Spleen (tissue), 13 donors: ENCODE data around the gene ATOX1. TPM values are rescaled to one million over a fixed set of nuclear protein-coding genes. Genes with fewer than 3 reads are reported as not detected.

ENCODE experiments used
- DNase-seq: peaks from one replicate; pipeline ENCODE4 v3.0.0-alpha.2; 2020
- H3K27ac ChIP-seq, 8 donors: fragments of 200-600 bp; sonication (generic) in 7 of 8; 1 replicate in 4 of 8; 2 replicates in 4 of 8; pipeline versions ENCODE4 v1.5.0 to v1.8.0; 2016 to 2021; ENCODE audit warnings: inconsistent platforms in 4 of 8, mild to moderate bottlenecking in 4 of 8, moderate library complexity in 1 of 8
- H3K27me3 ChIP-seq, 7 donors: fragments of 200-600 bp; sonication (generic) in 6 of 7; replicated peaks in 1 of 7; 1 replicate in 4 of 7; 2 replicates in 3 of 7; pipeline versions ENCODE4 v1.5.0 to v1.8.0; 2016 to 2021; ENCODE audit warnings: inconsistent platforms in 3 of 7, mild to moderate bottlenecking in 1 of 7
- H3K36me3 ChIP-seq, 6 donors: fragments of 200-600 bp; sonication (generic) in 5 of 6; 1 replicate in 4 of 6; 2 replicates in 2 of 6; pipeline versions ENCODE4 v1.5.0 to v1.8.0; 2016 to 2021; ENCODE audit warnings: inconsistent platforms in 2 of 6
- H3K4me1 ChIP-seq, 6 donors: fragments of 200-600 bp; sonication (generic) in 5 of 6; 1 replicate in 3 of 6; 2 replicates in 3 of 6; pipeline versions ENCODE4 v1.5.0 to v1.8.0; 2016 to 2021; ENCODE audit warnings: inconsistent platforms in 3 of 6
- H3K4me3 ChIP-seq, 8 donors: fragments of 200-600 bp; sonication (generic) in 7 of 8; 1 replicate in 4 of 8; 2 replicates in 4 of 8; pipeline versions ENCODE4 v1.5.0 to v1.8.0; 2016 to 2021; ENCODE audit warnings: inconsistent platforms in 4 of 8, mild to moderate bottlenecking in 4 of 8, moderate library complexity in 2 of 8
- H3K9me3 ChIP-seq, 8 donors: fragments of 200-600 bp; sonication (generic) in 7 of 8; 1 replicate in 4 of 8; 2 replicates in 4 of 8; pipeline versions ENCODE4 v1.5.0 to v1.8.0; 2016 to 2021; ENCODE audit warnings: inconsistent platforms in 4 of 8
- POLR2A ChIP-seq, 3 donors: fragments of 450-650 bp; IDR thresholded peaks; one replicate each; pipeline ENCODE4 v1.5.1; 2017; ENCODE audit warnings: antibody characterized with exemption in 3 of 3, mild to moderate bottlenecking in 1 of 3
- POLR2AphosphoS5 ChIP-seq, 3 donors: sonication (generic); formaldehyde crosslinking; IDR thresholded peaks; one replicate each; pipeline ENCODE4 v1.5.1; 2017; ENCODE audit warnings: antibody characterized with exemption in 3 of 3
- WGBS, 5 donors: extraction: QIAGEN DNeasy Blood & Tissue Kit in 3 of 5; methylation state at CpG; one replicate each; pipeline versions ENCODE4 v1.1.5 to v1.1.7; 2013 to 2018; 5-methylcytosine and 5-hydroxymethylcytosine counted together
- intact Hi-C: fragments of 100-400 bp; cut with DNase I; formaldehyde crosslinking; loops from one replicate; pipeline ENCODE4 v1.15.0; 2023; ENCODE audit warnings: low total_unique reads
- long read RNA-seq, 2 donors: transcript quantifications; one replicate each; lab custom pipeline, GENCODE V29; 2026
- polyA plus RNA-seq, 3 donors: library from polyadenylated mRNA; stranded (reverse); fragments of 200-250 nt; gene quantifications; one replicate each; pipeline ENCODE4 v1.2.1, GENCODE V29; 2013
- total RNA-seq, 7 donors: library from RNA; depleted of rRNA in 3 of 7; stranded (reverse); fragments of >200 nt in 3 of 7; fragmentation: NEBNext Ultra II Directional in 4 of 7; extraction: Animal tissue kit (Norgen Biotek cat#: 25700) in 4 of 7; gene quantifications; one replicate each; pipeline versions ENCODE4 v1.1.0 to v1.2.1, GENCODE V29; 2016 to 2021
- TF ChIP-seq, protein P1 (sequence below), 11 experiments: fragments of 200-600 bp in 7 of 11; fragments of 450-650 bp in 4 of 11; sonication (generic) in 4 of 11; IDR thresholded peaks in 8 of 11; conservative IDR thresholded peaks in 3 of 11; 1 replicate in 7 of 11; 2 replicates in 4 of 11; pipeline versions ENCODE4 v1.4.0 to v1.8.0; 2016 to 2021; ENCODE audit warnings: antibody characterized with exemption in 11 of 11, inconsistent platforms in 4 of 11, mild to moderate bottlenecking in 1 of 11
- donor health status: healthy with polysubstance abuse.
- donor health status: DM: no; HTN: no; CAD: no; lungs with moderate emphysema.
- donor health status: DM: no; HTN: no; CAD: no.
- donor health status: Bipolar disorder and iron deficiency.
- donor health status: healthy.
- donor health status: DM: no; HTN: no; CAD: no.
- donor health status: DM: yes; HTN: yes; CAD: no.

ATOX1 gene, protein sequence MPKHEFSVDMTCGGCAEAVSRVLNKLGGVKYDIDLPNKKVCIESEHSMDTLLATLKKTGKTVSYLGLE
- total RNA-seq = 100 to 1,000 TPM in 1 of 7 donors, 10 to 100 TPM in 6; 63.7 to 101 (median 92.9) TPM
- 100 to 1,000 TPM; 146 to 263 (median 211) TPM for polyA plus RNA-seq
- long read RNA-seq, donor 1, transcript ATOX1-204 (2 exons, 423 nt) = minor isoform, 12 of 313 reads
- long read RNA-seq, donor 1, transcript ATOX1-205 (3 exons, 724 nt) = minor isoform, 12 of 313 reads
- long read RNA-seq, donor 1, transcript ATOX1-201 (4 exons, 488 nt) = major isoform, 90 of 313 reads
- long read RNA-seq, donor 1, partial matches to known transcripts = 176 of 313 reads
- long read RNA-seq, donor 1, other reads (novel, unspliced or antisense) = 23 of 313 reads
- long read RNA-seq, donor 2, transcript ATOX1-201 (4 exons, 488 nt) = major isoform, 71 of 96 reads
- long read RNA-seq, donor 2, transcript ATOX1-204 (2 exons, 423 nt) = minor isoform, 9 of 96 reads
- long read RNA-seq, donor 2, transcript ATOX1-205 (3 exons, 724 nt) = minor isoform, 8 of 96 reads
- long read RNA-seq, donor 2, partial matches to known transcripts = 8 of 96 reads
- long read RNA-seq, donor 2, other reads (novel, unspliced or antisense) = 0 of 96 reads

- TF ChIP-seq, protein P1, sequence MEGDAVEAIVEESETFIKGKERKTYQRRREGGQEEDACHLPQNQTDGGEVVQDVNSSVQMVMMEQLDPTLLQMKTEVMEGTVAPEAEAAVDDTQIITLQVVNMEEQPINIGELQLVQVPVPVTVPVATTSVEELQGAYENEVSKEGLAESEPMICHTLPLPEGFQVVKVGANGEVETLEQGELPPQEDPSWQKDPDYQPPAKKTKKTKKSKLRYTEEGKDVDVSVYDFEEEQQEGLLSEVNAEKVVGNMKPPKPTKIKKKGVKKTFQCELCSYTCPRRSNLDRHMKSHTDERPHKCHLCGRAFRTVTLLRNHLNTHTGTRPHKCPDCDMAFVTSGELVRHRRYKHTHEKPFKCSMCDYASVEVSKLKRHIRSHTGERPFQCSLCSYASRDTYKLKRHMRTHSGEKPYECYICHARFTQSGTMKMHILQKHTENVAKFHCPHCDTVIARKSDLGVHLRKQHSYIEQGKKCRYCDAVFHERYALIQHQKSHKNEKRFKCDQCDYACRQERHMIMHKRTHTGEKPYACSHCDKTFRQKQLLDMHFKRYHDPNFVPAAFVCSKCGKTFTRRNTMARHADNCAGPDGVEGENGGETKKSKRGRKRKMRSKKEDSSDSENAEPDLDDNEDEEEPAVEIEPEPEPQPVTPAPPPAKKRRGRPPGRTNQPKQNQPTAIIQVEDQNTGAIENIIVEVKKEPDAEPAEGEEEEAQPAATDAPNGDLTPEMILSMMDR (IDR thresholded peaks at IDR 0.05 in 8 of 11, conservative IDR thresholded peaks at IDR 0.05 in 3 of 11) = peak; percentile 26 to 70 (median 50)
- TF ChIP-seq POLR2A (IDR thresholded peaks at IDR 0.05) = peak; percentile 35 to 71 (median 50)
- TF ChIP-seq POLR2AphosphoS5 (IDR thresholded peaks at IDR 0.05) = peak; percentile 96 to 98 (median 98)
- peak within 1 kb of the TSS; percentile 63 to 88 (median 86) for H3K27ac ChIP-seq
- H3K36me3 ChIP-seq = peaks cover 0 to 3% (median 0%) of the 10 kb centered on the region in 6 donors
- H3K4me3 ChIP-seq = peak within 1 kb of the TSS; percentile 60 to 88 (median 74)
- intact Hi-C loops = no loop called here
- H3K9me3 ChIP-seq = no peaks in the 10 kb centered on the region
- peak; percentile 99 for DNase-seq
- peaks cover 23 to 57% (median 39%) of the 10 kb centered on the region in 6 donors for H3K4me1 ChIP-seq
- no peaks in the 10 kb centered on the region for H3K27me3 ChIP-seq
- 4 to 15% (median 4%) methylated on average over 20 to 61 of the region's 61 CpGs for WGBS, 5 donors
Observed at GRCh38 chr5:151758430-151759241, at the start of gene ATOX1. Gene ATOX1 (minus strand): TSS chr5:151758631. CDS start chr5:151758551, 80 bp downstream.

DNA sequence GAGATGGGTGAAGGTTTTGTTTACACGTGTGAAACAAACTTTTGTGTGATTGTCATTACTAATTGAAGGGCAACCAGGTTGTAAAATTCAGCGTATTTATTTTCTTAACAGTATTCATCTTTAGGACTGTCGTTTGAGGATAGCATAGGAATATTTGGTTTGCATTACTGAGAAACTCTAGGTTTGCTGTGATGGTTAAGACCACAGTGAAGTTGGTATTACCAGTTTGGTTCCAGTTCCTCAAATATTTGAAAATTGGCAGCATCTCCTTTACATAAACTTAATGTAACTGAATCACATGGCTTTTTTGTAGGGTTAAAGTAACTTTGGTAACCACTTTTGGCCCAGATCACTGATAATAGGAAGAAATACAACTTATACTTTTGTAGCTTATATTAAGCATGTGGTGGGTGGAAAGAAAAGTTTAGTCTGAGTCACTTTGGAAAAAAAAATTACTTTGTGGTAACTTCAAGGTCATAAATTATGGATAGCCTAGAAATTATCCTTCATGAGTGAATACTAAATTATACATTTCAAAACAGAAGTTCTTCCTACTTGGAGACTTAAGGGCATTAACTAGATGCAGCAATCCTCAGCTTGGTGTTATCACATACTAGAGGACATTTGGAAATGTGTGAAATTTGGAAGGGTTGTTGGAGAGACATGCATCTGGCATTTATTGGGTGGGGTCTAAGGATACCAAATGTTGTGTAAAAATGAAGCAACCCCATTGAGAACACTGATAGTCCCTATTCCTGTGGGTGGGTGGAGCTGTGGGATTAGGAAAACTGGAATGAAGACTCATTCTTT lies 47.2 kb upstream of the ATOX1 start:
- Histone ChIP-seq H3K9me3 (no peaks in the 10 kb centered on the region), H3K27me3 (no peaks in the 10 kb centered on the region), H3K4me3 (no peak overlapping the region), H3K4me1 (peaks cover 0 to 8% (median 0%) of the 10 kb centered on the region in 6 donors), H3K27ac (no peak overlapping the region), H3K36me3 (peaks cover 0 to 99% (median 67%) of the 10 kb centered on the region in 6 donors)
- 91 to 96% (median 93%) methylated on average over 3 of the region's 3 CpGs for WGBS, 5 donors
- TF ChIP-seq, protein P1 (IDR thresholded peaks at IDR 0.05 in 8 of 11, conservative IDR thresholded peaks at IDR 0.05 in 3 of 11) = no peak
- no peak for TF ChIP-seq POLR2A (IDR thresholded peaks at IDR 0.05)
- TF ChIP-seq POLR2AphosphoS5 (IDR thresholded peaks at IDR 0.05) = no peak
- intact Hi-C loops = no loop called here
- no peak for DNase-seq

- no peak overlapping the region for H3K4me3 ChIP-seq
- H3K27ac ChIP-seq = no peak overlapping the region
- H3K4me1 ChIP-seq = peaks cover 0 to 21% (median 0%) of the 10 kb centered on the region in 6 donors
- no peaks in the 10 kb centered on the region for H3K27me3 ChIP-seq
- H3K36me3 ChIP-seq = peaks cover 4 to 100% (median 94%) of the 10 kb centered on the region in 6 donors
- intact Hi-C loops = no loop called here
- TF ChIP-seq POLR2A (IDR thresholded peaks at IDR 0.05) (no peak), POLR2AphosphoS5 (IDR thresholded peaks at IDR 0.05) (no peak)
- TF ChIP-seq, protein P1 (IDR thresholded peaks at IDR 0.05 in 8 of 11, conservative IDR thresholded peaks at IDR 0.05 in 3 of 11) = no peak
- no peaks in the 10 kb centered on the region for H3K9me3 ChIP-seq
- DNase-seq = no peak
- 47 to 79% (median 62%) methylated on average over 2 of the region's 2 CpGs for WGBS, 5 donors
Observed at GRCh38 chr5:151800532-151800931, 42.1 kb upstream of the ATOX1 start.
